GM20000 (cell line): ENCODE measurements around the gene DCAF10.
A peak's percentile ranks its signal among the peaks of the same experiment; 100 is the strongest.

Experiments used
- DNase-seq: peaks from one replicate; pipeline ENCODE4 v3.0.0; 2012; ENCODE audit warnings: low spot score
- CTCF ChIP-seq: IDR thresholded peaks from 2 replicates; pipeline ENCODE4 v1.5.1; 2012; ENCODE audit warnings: mild to moderate bottlenecking, control low read depth; ENCODE audit errors: extremely low read depth, missing control alignments

The DCAF10 gene

GRCh38 chr9:37778534-37778933 lies 22.1 kb upstream of the DCAF10 start:
- TF ChIP-seq CTCF, result no peak
- no peak for DNase-seq

GRCh38 chr9:37784291-37784615 lies 16.3 kb upstream of the DCAF10 start:
- DNase-seq, result no peak

GRCh38 chr9:37784616-37785483 lies 15.7 kb upstream of the DCAF10 start, which contains the start of gene EXOSC3:
Gene EXOSC3 (minus strand): TSS chr9:37785064. CDS start chr9:37785044, 20 bp downstream.
- DNase-seq, result peak; percentile 92
- TF ChIP-seq CTCF, result no peak

More at GRCh38 chr9:37784291-37784615, 16.3 kb upstream of the DCAF10 start:
- TF ChIP-seq CTCF, result no peak

- DNase-seq, result peak; percentile 27
- no peak for TF ChIP-seq CTCF
Measured at GRCh38 chr9:37787059-37787458, 13.5 kb upstream of the DCAF10 start.

GRCh38 chr9:37788332-37788731 lies 12.3 kb upstream of the DCAF10 start:
- DNase-seq, result no peak
- TF ChIP-seq CTCF, result no peak

GRCh38 chr9:37790096-37790495 lies 10.5 kb upstream of the DCAF10 start:
- DNase-seq, result no peak

More at GRCh38 chr9:37790096-37790495, 10.5 kb upstream of the DCAF10 start:
- TF ChIP-seq CTCF, result no peak
